Naive thymus-derived CD8-positive, alpha-beta T cell (primary cell): Measurements from ENCODE around the gene GDPD2. TPM values are rescaled to one million over a fixed set of nuclear protein-coding genes. Genes with fewer than 3 reads are reported as not detected.

ENCODE experiments used
- ATAC-seq, 2 donors: fragments of 150-1000 bp; cut with Tn5 transposase in 1 of 2; sonication (Bioruptor Pico), chemical (Tn5 transposase) in 1 of 2; 1 replicate in 1 of 2; 2 replicates in 1 of 2; pipeline ENCODE4 v1.10.0; 2021; ENCODE audit warnings: mild to moderate bottlenecking in 2 of 2, moderate library complexity in 2 of 2
- POLR2A ChIA-PET: fragments of 350-600 bp; sonication (Branson Sonifier 250); formaldehyde crosslinking; loops from one replicate; lab custom pipeline; 2021; ENCODE audit warnings: antibody characterized with exemption; lab: Charles Lee
- DNase-seq, 10 donors: peaks; one replicate each; pipeline versions ENCODE4 v3.0.0 to v3.0.0-alpha.2; 2020 to 2022
- H3K27ac Mint-ChIP-seq, 10 donors: one replicate each; pipeline ENCODE4 v1.8.0; 2020 to 2022; ENCODE audit warnings: mild to moderate bottlenecking in 10 of 10, mixed read lengths in 10 of 10, moderate library complexity in 4 of 10, inconsistent platforms in 1 of 10
- H3K27me3 Mint-ChIP-seq, 5 donors: one replicate each; pipeline ENCODE4 v1.8.0; 2021 to 2022; ENCODE audit warnings: mixed read lengths in 5 of 5
- H3K36me3 Mint-ChIP-seq, 3 donors: one replicate each; pipeline ENCODE4 v1.8.0; 2020 to 2022; ENCODE audit warnings: mixed read lengths in 3 of 3, mild to moderate bottlenecking in 2 of 3, inconsistent platforms in 1 of 3
- H3K4me1 Mint-ChIP-seq, 4 donors: one replicate each; pipeline ENCODE4 v1.8.0; 2021 to 2022; ENCODE audit warnings: mixed read lengths in 4 of 4
- H3K4me3 Mint-ChIP-seq, 10 donors: one replicate each; pipeline ENCODE4 v1.8.0; 2020 to 2022; ENCODE audit warnings: mild to moderate bottlenecking in 10 of 10, mixed read lengths in 10 of 10, moderate library complexity in 6 of 10, inconsistent platforms in 1 of 10
- H3K9me3 Mint-ChIP-seq, 9 donors: one replicate each; pipeline ENCODE4 v1.8.0; 2020 to 2022; ENCODE audit warnings: mixed read lengths in 9 of 9, mild to moderate bottlenecking in 3 of 9, inconsistent platforms in 1 of 9, moderate library complexity in 1 of 9
- polyA plus RNA-seq, 3 donors: library from polyadenylated mRNA; unstranded; fragments of 300-500 nt; fragmentation: Illumina TruSeq; gene quantifications; one replicate each; pipeline ENCODE4 v1.2.3, GENCODE V29; 2021
- total RNA-seq, 8 experiments: library from RNA in 2 of 8; stranded (reverse) in 2 of 8; gene quantifications; one replicate each; pipeline ENCODE4 v1.2.3 and lab custom pipeline; 2021 to 2026

The GDPD2 gene
- total and polyA plus RNA-seq, 5 experiments from 2014 or later: not detected

DNA sequence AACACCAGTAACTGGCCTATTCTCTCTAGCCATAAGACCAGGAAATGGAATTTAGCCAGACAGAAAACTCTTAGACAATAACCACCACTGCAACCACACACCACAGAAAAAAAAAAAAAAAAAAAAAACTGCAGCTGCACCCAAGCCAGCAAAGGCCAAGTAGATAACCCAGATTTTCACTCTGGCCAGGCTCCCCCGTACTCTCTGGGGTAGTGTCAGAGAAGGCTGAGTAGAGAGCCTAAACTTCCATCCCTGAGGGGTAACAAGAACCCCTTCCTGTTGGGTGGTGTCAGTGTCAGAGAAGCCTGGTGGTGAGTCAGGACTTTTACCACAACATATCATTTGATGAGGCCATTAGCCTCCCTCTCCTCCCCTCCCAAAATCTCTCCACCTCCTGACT is 15.9 kb downstream of the GDPD2 start:
- DNase-seq (no peak), ATAC-seq (no peak)
- Mint-ChIP-seq H3K36me3 (no peaks in the 10 kb centered on the region), H3K9me3 (no peaks in the 10 kb centered on the region), H3K27ac (peak overlapping the region in 1 of 10 donors; percentile 40), H3K27me3 (peaks cover 13 to 31% (median 19%) of the 10 kb centered on the region in 5 donors), H3K4me1 (peaks cover 3 to 19% (median 9%) of the 10 kb centered on the region in 4 donors), H3K4me3 (no peak overlapping the region)
- POLR2A ChIA-PET: no interaction called here

DNA sequence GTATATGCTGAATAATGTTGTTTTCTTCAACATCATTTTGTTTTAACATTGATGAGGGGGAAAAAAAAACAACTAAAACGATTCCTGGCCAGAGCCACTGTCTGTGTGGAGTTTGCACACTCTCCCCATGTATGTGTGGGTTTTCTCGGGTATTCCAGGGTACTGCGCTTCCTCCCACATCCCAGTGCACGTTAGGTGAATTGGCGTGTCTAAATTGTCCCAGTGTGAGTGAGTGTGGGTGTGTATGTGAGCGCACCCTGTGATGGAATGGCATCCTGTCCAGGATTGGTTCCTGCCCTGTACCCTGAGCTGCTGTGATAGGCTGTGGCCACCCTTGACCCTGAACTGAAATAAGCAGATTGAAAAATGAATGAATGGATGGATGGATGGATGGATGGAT is 19.1 kb downstream of the GDPD2 start:
- Mint-ChIP-seq H3K27ac (peak overlapping the region in 1 of 10 donors; percentile 35), H3K9me3 (no peaks in the 10 kb centered on the region), H3K27me3 (peaks cover 13 to 47% (median 27%) of the 10 kb centered on the region in 5 donors), H3K4me3 (no peak overlapping the region), H3K36me3 (no peaks in the 10 kb centered on the region), H3K4me1 (peaks cover 0 to 12% (median 6%) of the 10 kb centered on the region in 4 donors)
- ATAC-seq: no peak
- POLR2A ChIA-PET: no interaction called here
- DNase-seq: no peak

- peak within 1 kb of the TSS; percentile 48 to 83 (median 70) for H3K4me3 Mint-ChIP-seq
- H3K27me3 Mint-ChIP-seq: peaks cover 7 to 47% (median 27%) of the 10 kb centered on the region in 5 donors
- H3K36me3 Mint-ChIP-seq: no peaks in the 10 kb centered on the region
- no peaks in the 10 kb centered on the region for H3K9me3 Mint-ChIP-seq
- DNase-seq (peak in 3 of 10 donors; percentile 18 to 21 (median 20)), ATAC-seq (peak; percentile 52 to 68)
- POLR2A ChIA-PET: interaction anchor here (1.2 kb wide), 1 partner anchor 11 kb away, joined by 3 read pairs; no protein-coding TSS in a partner anchor
- peak within 1 kb of the TSS in 1 of 10 donors; percentile 50 for H3K27ac Mint-ChIP-seq
- peaks cover 0 to 4% (median 1%) of the 10 kb centered on the region in 4 donors for H3K4me1 Mint-ChIP-seq
Measured at GRCh38 chrX:70444326-70444945, 21.3 kb downstream of the GDPD2 start, which contains the start of gene DLG3. DLG3 (plus strand) TSS chrX:70444835; CDS start chrX:70445202, 367 bp downstream.

- H3K4me3 Mint-ChIP-seq: peak overlapping the region; percentile 48 to 83 (median 70)
- ATAC-seq: peak; percentile 60 to 75
- DNase-seq: peak in 1 of 10 donors; percentile 5
- H3K9me3 Mint-ChIP-seq: no peaks in the 10 kb centered on the region
- H3K27ac Mint-ChIP-seq: no peak overlapping the region
- H3K4me1 Mint-ChIP-seq: peaks cover 0 to 4% (median 1%) of the 10 kb centered on the region in 4 donors
- no peaks in the 10 kb centered on the region for H3K36me3 Mint-ChIP-seq
- POLR2A ChIA-PET: no interaction called here
- peaks cover 7 to 44% (median 27%) of the 10 kb centered on the region in 5 donors for H3K27me3 Mint-ChIP-seq
Measured at GRCh38 chrX:70444946-70445656, 22.0 kb downstream of the GDPD2 start.

GRCh38 chrX:70445951-70446350 is 22.8 kb downstream of the GDPD2 start:
- Mint-ChIP-seq H3K27me3 (peaks cover 7 to 36% (median 24%) of the 10 kb centered on the region in 5 donors), H3K9me3 (no peaks in the 10 kb centered on the region), H3K36me3 (no peaks in the 10 kb centered on the region), H3K27ac (peak overlapping the region in 1 of 10 donors; percentile 50), H3K4me1 (peaks cover 0 to 4% (median 1%) of the 10 kb centered on the region in 4 donors), H3K4me3 (peak overlapping the region in 3 of 10 donors; percentile 41 to 61 (median 59))
- DNase-seq (no peak), ATAC-seq (no peak)
- POLR2A ChIA-PET: no interaction called here

DNA sequence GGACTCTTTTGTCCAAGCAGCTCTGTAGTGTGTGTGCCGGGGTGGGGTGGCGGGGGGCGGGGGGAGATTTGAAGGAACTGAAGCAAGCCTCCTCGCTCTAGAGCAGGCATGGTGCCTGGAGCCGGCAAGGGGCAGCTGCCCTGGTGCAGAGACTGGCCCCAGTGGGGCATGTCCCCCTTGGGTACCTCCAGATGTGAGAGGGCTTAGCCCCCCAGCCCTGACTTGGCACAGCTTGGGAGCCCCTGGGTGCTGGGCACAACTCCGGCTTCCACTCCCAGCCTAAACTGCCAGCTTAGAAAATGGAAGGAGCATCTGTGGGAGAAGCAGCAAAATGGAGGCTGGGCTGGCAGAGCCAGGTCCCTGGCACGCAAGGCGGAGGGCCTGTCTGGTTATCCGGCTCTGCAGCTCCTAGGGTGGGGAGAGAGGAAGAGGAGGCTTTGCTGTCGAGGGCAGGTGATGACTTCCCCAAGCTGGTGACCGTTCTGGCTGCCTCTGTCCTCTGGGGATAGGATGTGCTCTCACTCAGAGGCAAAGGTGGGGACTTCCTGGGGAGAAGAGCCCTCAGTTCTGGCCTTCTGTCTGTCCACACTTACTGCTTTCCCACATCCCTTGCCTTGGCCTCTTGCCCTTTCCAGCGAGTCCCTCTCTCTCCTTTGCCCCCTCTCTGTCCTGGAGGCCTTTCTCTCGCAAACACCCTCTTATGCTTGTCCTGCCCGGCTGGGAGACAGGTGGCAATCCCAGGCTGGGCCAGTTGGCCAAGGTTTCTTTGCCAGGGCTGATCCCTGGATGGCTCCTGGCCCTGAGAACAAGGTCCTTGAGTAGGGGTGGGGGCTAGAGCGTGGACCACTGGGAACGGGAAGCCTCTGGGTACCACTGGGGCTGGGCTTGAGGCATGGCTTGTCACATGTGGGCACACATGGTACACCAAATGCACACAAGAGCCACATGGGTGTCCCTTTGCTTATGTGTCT is 23.6 kb downstream of the GDPD2 start:
- ATAC-seq (no peak), DNase-seq (no peak)
- POLR2A ChIA-PET: no interaction called here
- no peaks in the 10 kb centered on the region for H3K9me3 Mint-ChIP-seq
- no peak overlapping the region for H3K4me3 Mint-ChIP-seq
- no peaks in the 10 kb centered on the region for H3K36me3 Mint-ChIP-seq
- H3K27ac Mint-ChIP-seq: no peak overlapping the region
- H3K27me3 Mint-ChIP-seq: peaks cover 7 to 29% (median 19%) of the 10 kb centered on the region in 5 donors
- H3K4me1 Mint-ChIP-seq: peaks cover 0 to 4% (median 1%) of the 10 kb centered on the region in 4 donors

DNA sequence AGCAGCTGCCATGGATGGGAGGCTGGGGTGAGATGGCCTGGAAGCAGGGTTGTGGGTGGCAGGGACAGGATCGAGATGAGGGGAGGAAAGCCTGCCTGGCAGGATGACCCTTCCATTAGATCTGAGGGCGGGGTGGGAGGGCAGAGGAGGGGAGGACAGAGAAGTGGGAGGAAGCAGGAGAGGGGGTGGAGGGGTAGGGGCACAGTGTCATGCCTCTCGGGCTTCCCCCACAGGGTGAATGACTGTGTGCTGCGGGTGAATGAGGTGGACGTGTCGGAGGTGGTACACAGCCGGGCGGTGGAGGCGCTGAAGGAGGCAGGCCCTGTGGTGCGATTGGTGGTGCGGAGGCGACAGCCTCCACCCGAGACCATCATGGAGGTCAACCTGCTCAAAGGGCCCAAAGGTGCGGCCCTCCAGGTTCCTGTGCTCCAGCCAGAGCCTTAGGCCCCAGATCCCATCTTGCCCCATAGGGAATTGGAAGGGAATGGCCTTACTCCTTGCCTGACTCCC is 26.4 kb downstream of the GDPD2 start:
- ATAC-seq: no peak

GRCh38 chrX:70452143-70452733 is 29.1 kb downstream of the GDPD2 start:
- no peaks in the 10 kb centered on the region for H3K36me3 Mint-ChIP-seq
- H3K9me3 Mint-ChIP-seq: no peaks in the 10 kb centered on the region
- DNase-seq (peak in 8 of 10 donors; percentile 16 to 55 (median 45)), ATAC-seq (peak; percentile 46 to 50)
- H3K27me3 Mint-ChIP-seq: no peaks in the 10 kb centered on the region
- peak overlapping the region; percentile 20 to 92 (median 84) for H3K27ac Mint-ChIP-seq
- POLR2A ChIA-PET: interaction anchor here (1.5 kb wide), 1 partner anchor 18 kb away, joined by 9 read pairs; no protein-coding TSS in a partner anchor
- H3K4me3 Mint-ChIP-seq: peak overlapping the region; percentile 80 to 97 (median 90)
- H3K4me1 Mint-ChIP-seq: peaks cover 16 to 48% (median 38%) of the 10 kb centered on the region in 4 donors

More for the DNA sequence above, 26.4 kb downstream of the GDPD2 start:
- Mint-ChIP-seq H3K4me1 (peaks cover 10 to 26% (median 21%) of the 10 kb centered on the region in 4 donors), H3K9me3 (no peaks in the 10 kb centered on the region), H3K27me3 (peaks cover 0 to 12% (median 6%) of the 10 kb centered on the region in 5 donors), H3K27ac (no peak overlapping the region), H3K36me3 (no peaks in the 10 kb centered on the region), H3K4me3 (no peak overlapping the region)
- POLR2A ChIA-PET: no interaction called here
- no peak for DNase-seq

DNA sequence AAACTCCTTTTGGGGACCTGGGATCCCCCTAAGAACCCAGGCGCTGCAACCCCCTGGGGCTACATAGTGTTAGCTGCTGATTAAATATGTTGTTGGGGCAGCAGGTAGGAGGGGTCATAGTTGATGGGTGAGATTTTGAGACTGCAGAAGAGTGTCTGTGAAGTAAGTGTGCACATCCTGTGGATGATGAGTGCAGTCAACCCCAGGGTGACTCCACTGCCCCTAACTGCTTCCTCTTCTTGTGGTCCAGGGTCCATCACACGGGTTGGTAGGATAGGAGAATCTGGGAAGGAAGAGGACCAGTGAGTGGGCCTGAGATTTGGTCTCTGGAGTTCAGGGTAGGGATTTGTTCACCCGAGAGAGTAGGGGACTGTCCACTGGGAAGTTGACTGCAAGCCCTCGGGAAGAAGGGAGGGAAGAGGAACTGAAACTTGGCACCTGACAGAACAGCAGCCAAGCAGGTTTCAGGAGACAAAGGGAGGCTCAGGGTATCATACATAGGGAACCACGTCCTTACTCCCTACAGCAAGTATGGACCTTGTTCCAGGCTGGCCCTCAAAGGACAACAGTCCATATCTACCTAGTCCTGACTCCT is 30.0 kb downstream of the GDPD2 start:
- H3K4me3 Mint-ChIP-seq: peak overlapping the region; percentile 49 to 90 (median 76)
- no peak for ATAC-seq
- H3K9me3 Mint-ChIP-seq: no peaks in the 10 kb centered on the region
- POLR2A ChIA-PET: interaction anchor here (1.5 kb wide), 1 partner anchor 19 kb away, joined by 9 read pairs; no protein-coding TSS in a partner anchor
- H3K27ac Mint-ChIP-seq: peak overlapping the region in 9 of 10 donors; percentile 4 to 88 (median 79)
- DNase-seq: no peak
- H3K4me1 Mint-ChIP-seq: peaks cover 16 to 48% (median 38%) of the 10 kb centered on the region in 4 donors
- H3K27me3 Mint-ChIP-seq: no peaks in the 10 kb centered on the region
- H3K36me3 Mint-ChIP-seq: no peaks in the 10 kb centered on the region

- Mint-ChIP-seq H3K4me3 (peak overlapping the region; percentile 79 to 90 (median 86)), H3K27ac (peak overlapping the region in 9 of 10 donors; percentile 57 to 92 (median 82)), H3K9me3 (no peaks in the 10 kb centered on the region), H3K27me3 (no peaks in the 10 kb centered on the region), H3K36me3 (peaks cover 0 to under 1% (median 0%) of the 10 kb centered on the region in 3 donors), H3K4me1 (peaks cover 16 to 48% (median 38%) of the 10 kb centered on the region in 4 donors)
- ATAC-seq (peak; percentile 69 to 74), DNase-seq (peak; percentile 33 to 82 (median 56))
- POLR2A ChIA-PET: interaction anchor here (0.6 to 1.0 kb wide), 2 partner anchors 321 to 663 kb away, joined by 3 to 4 read pairs; partner anchors contain the start of gene MED12
Measured at GRCh38 chrX:70454441-70455365, 31.6 kb downstream of the GDPD2 start.
